Fibroblast of lung (primary cell): Measurements from ENCODE around the gene TSSK3. TPM values are rescaled to one million over a fixed set of nuclear protein-coding genes. Genes with fewer than 3 reads are reported as not detected.

Experiments used
- DNase-seq, 2 donors: peaks; one replicate each; pipeline versions ENCODE4 v3.0.0 to v3.0.0-alpha.2; 2010; ENCODE audit warnings: low read depth in 2 of 2
- H2AFZ ChIP-seq: 2 replicates; pipeline ENCODE4 v1.5.1; 2012; ENCODE audit warnings: low read length, control low read depth, inconsistent platforms
- H3K27ac ChIP-seq: 2 replicates; pipeline ENCODE4 v1.5.1; 2011; ENCODE audit warnings: low read length, control low read depth; ENCODE audit not compliant: insufficient read depth
- H3K27me3 ChIP-seq: 2 replicates; pipeline ENCODE4 v1.5.1; 2011; ENCODE audit warnings: mild to moderate bottlenecking, low read length; ENCODE audit not compliant: control insufficient read depth, insufficient read depth
- H3K36me3 ChIP-seq: 2 replicates; pipeline ENCODE4 v1.5.1; 2011; ENCODE audit warnings: low read length; ENCODE audit not compliant: control insufficient read depth, insufficient read depth
- H3K4me1 ChIP-seq: 2 replicates; pipeline ENCODE4 v1.5.1; 2011; ENCODE audit warnings: low read length; ENCODE audit not compliant: control insufficient read depth, insufficient read depth; ENCODE audit errors: extremely low read depth
- H3K4me2 ChIP-seq: 2 replicates; pipeline ENCODE4 v1.5.1; 2011; ENCODE audit warnings: low read length, control low read depth; ENCODE audit not compliant: insufficient read depth; ENCODE audit errors: extremely low read depth
- H3K4me3 ChIP-seq, 4 experiments: fragments of 200-600 bp in 1 of 4; sonication (generic) in 1 of 4; replicated peaks in 1 of 4; 2 replicates each; pipeline ENCODE4 v1.5.1; 2011 to 2016; ENCODE audit warnings: low read length in 4 of 4, low read depth in 3 of 4, mild to moderate bottlenecking in 3 of 4, control low read depth in 2 of 4, inconsistent platforms in 1 of 4, mixed read lengths in 1 of 4; ENCODE audit not compliant: insufficient read depth in 1 of 4; ENCODE audit errors: control extremely low read depth in 1 of 4
- H3K79me2 ChIP-seq: 2 replicates; pipeline ENCODE4 v1.5.1; 2012; ENCODE audit warnings: mild to moderate bottlenecking, low read length, inconsistent platforms; ENCODE audit not compliant: control insufficient read depth, insufficient read depth
- H3K9ac ChIP-seq: 2 replicates; pipeline ENCODE4 v1.5.1; 2011; ENCODE audit warnings: mild to moderate bottlenecking, low read length, control low read depth; ENCODE audit not compliant: insufficient read depth
- H3K9me3 ChIP-seq: 2 replicates; pipeline ENCODE4 v1.5.1; 2012; ENCODE audit warnings: low read depth, low read length; ENCODE audit not compliant: control insufficient read depth, insufficient read depth
- H4K20me1 ChIP-seq: 2 replicates; pipeline ENCODE4 v1.5.1; 2011; ENCODE audit warnings: low read length; ENCODE audit not compliant: control insufficient read depth, insufficient read depth; ENCODE audit errors: extremely low read depth
- EZH2 ChIP-seq: IDR thresholded peaks from 2 replicates; pipeline ENCODE4 v1.5.1; 2012; ENCODE audit warnings: low read length, control low read depth, mild to moderate bottlenecking; ENCODE audit errors: missing control alignments
- polyA plus RNA-seq, 2 donors: library from polyadenylated mRNA; depleted of rRNA in 1 of 2; stranded (reverse) in 1 of 2; unstranded in 1 of 2; fragments of >200 nt; gene quantifications; 2 replicates each; pipeline ENCODE4 v1.2.1, GENCODE V29; 2011 to 2012; ENCODE audit warnings: missing spikeins in 1 of 2
- total RNA-seq: library from RNA; depleted of rRNA; stranded (reverse); fragments of >200 nt; gene quantifications from 2 replicates; pipeline ENCODE4 v1.2.1, GENCODE V29; 2014
- TF ChIP-seq, protein P1 (sequence below), 2 donors: IDR thresholded peaks in 1 of 2; conservative IDR thresholded peaks in 1 of 2; 1 replicate in 1 of 2; 2 replicates in 1 of 2; pipeline ENCODE4 v1.5.1; 2011 to 2012; ENCODE audit warnings: low read length in 2 of 2, control low read depth in 1 of 2, inconsistent platforms in 1 of 2, low read depth in 1 of 2, mild to moderate bottlenecking in 1 of 2

TSSK3 gene
- total and polyA plus RNA-seq, 2 donors (not counting 1 experiment from before 2014, with no cell fraction given): 0.50 to 0.58 TPM

DNA sequence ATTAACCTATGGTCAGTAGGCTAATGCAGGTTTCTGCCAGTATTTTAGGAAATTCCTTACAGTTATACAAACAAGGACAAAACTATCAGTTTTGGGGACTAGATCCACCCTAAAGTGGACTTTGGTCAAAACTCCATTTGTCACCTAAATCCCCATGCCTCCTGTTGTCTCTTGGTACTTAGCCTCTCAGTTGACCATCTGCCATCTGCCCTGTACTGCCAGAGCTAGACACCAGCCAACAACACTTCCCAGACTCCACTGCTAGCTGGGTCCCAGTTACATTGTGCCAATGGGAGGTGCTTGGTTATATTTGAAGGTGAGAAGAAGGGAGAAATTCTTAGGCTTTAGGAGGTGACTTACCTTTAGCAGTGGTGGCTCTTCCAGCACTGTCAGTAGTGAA lies 48.9 kb downstream of the TSSK3 start:
- Histone ChIP-seq H3K36me3 (no peaks in the 10 kb centered on the region), H3K27me3 (peaks cover 5% of the 10 kb centered on the region), H3K79me2 (no peaks in the 10 kb centered on the region), H3K9me3 (no peaks in the 10 kb centered on the region), H3K27ac (no peak overlapping the region), H3K4me1 (no peaks in the 10 kb centered on the region), H4K20me1 (no peaks in the 10 kb centered on the region), H3K4me3 (no peak overlapping the region), H3K9ac (no peak overlapping the region), H3K4me2 (no peak overlapping the region), H2AFZ (no peak overlapping the region)
- TF ChIP-seq, protein P1, sequence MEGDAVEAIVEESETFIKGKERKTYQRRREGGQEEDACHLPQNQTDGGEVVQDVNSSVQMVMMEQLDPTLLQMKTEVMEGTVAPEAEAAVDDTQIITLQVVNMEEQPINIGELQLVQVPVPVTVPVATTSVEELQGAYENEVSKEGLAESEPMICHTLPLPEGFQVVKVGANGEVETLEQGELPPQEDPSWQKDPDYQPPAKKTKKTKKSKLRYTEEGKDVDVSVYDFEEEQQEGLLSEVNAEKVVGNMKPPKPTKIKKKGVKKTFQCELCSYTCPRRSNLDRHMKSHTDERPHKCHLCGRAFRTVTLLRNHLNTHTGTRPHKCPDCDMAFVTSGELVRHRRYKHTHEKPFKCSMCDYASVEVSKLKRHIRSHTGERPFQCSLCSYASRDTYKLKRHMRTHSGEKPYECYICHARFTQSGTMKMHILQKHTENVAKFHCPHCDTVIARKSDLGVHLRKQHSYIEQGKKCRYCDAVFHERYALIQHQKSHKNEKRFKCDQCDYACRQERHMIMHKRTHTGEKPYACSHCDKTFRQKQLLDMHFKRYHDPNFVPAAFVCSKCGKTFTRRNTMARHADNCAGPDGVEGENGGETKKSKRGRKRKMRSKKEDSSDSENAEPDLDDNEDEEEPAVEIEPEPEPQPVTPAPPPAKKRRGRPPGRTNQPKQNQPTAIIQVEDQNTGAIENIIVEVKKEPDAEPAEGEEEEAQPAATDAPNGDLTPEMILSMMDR (conservative IDR thresholded peaks at IDR 0.05 in 1 of 2, IDR thresholded peaks at IDR 0.05 in 1 of 2; ENCODE audit: low read depth in 1 of 2, low read length in 2 of 2): no peak
- TF ChIP-seq EZH2: no peak
- DNase-seq: no peak

GRCh38 chr1:32413507-32414185 lies 51.3 kb downstream of the TSSK3 start:
- TF ChIP-seq, protein P1 (conservative IDR thresholded peaks at IDR 0.05 in 1 of 2, IDR thresholded peaks at IDR 0.05 in 1 of 2; ENCODE audit: low read depth in 1 of 2, low read length in 2 of 2): peak; percentile 70 to 82
- TF ChIP-seq EZH2: no peak
- H3K27ac ChIP-seq: no peak overlapping the region
- H3K4me1 ChIP-seq: no peaks in the 10 kb centered on the region
- no peaks in the 10 kb centered on the region for H3K27me3 ChIP-seq
- H3K79me2 ChIP-seq: no peaks in the 10 kb centered on the region
- no peak overlapping the region for H3K9ac ChIP-seq
- no peaks in the 10 kb centered on the region for H3K36me3 ChIP-seq
- no peaks in the 10 kb centered on the region for H3K9me3 ChIP-seq
- no peak overlapping the region for H3K4me3 ChIP-seq
- no peak overlapping the region for H3K4me2 ChIP-seq
- H2AFZ ChIP-seq: no peak overlapping the region
- no peaks in the 10 kb centered on the region for H4K20me1 ChIP-seq
- peak; percentile 22 to 71 for DNase-seq

Other genes with a start within 250 kb of the TSSK3 start
- gene TXLNA, start 182.9 kb upstream of the TSSK3 start, total RNA-seq: 94.0 and 118 TPM in 2 replicates
- 56.5 and 64.0 TPM in 2 replicates for gene TXLNA, start 182.9 kb upstream of the TSSK3 start, polyA plus RNA-seq
- gene CCDC28B, start 161.9 kb upstream of the TSSK3 start, total RNA-seq: 7.4 and 12.4 TPM in 2 replicates
- gene CCDC28B, start 161.9 kb upstream of the TSSK3 start, polyA plus RNA-seq: 9.4 and 10.1 TPM in 2 replicates
- gene IQCC, start 156.9 kb upstream of the TSSK3 start, total RNA-seq: 1.3 and 2.3 TPM in 2 replicates
- gene IQCC, start 156.9 kb upstream of the TSSK3 start, polyA plus RNA-seq: 2.0 and 2.6 TPM in 2 replicates
- gene DCDC2B, start 153.4 kb upstream of the TSSK3 start, total RNA-seq: not detected in 2 replicates
- gene DCDC2B, start 153.4 kb upstream of the TSSK3 start, polyA plus RNA-seq: not detected in 2 replicates
- gene TMEM234, start 140.2 kb upstream of the TSSK3 start, total RNA-seq: 12.1 and 17.5 TPM in 2 replicates
- 15.8 TPM in 2 replicates for gene TMEM234, start 140.2 kb upstream of the TSSK3 start, polyA plus RNA-seq
- 246 and 277 TPM in 2 replicates for gene EIF3I, start 140.1 kb upstream of the TSSK3 start, total RNA-seq
- gene EIF3I, start 140.1 kb upstream of the TSSK3 start, polyA plus RNA-seq: 492 and 721 TPM in 2 replicates
- 2.1 and 3.1 TPM in 2 replicates for gene FAM167B, start 115.3 kb upstream of the TSSK3 start, total RNA-seq
- gene FAM167B, start 115.3 kb upstream of the TSSK3 start, polyA plus RNA-seq: 1.0 and 1.3 TPM in 2 replicates
- not detected in 2 replicates for gene LCK, start 111.3 kb upstream of the TSSK3 start, total RNA-seq
- gene LCK, start 111.3 kb upstream of the TSSK3 start, polyA plus RNA-seq: not detected in 2 replicates
- 86.3 and 100 TPM in 2 replicates for gene HDAC1, start 70.5 kb upstream of the TSSK3 start, total RNA-seq
- 143 and 159 TPM in 2 replicates for gene HDAC1, start 70.5 kb upstream of the TSSK3 start, polyA plus RNA-seq
- gene MARCKSL1, start 26.3 kb upstream of the TSSK3 start, total RNA-seq: 11.7 and 33.1 TPM in 2 replicates
- 79.1 and 107 TPM in 2 replicates for gene MARCKSL1, start 26.3 kb upstream of the TSSK3 start, polyA plus RNA-seq
- 0.77 and 0.99 TPM in 2 replicates for gene FAM229A, start 54 bp upstream of the TSSK3 start, total RNA-seq
- gene FAM229A, start 54 bp upstream of the TSSK3 start, polyA plus RNA-seq: 0.53 and 0.77 TPM in 2 replicates
- gene BSDC1, start 31.9 kb downstream of the TSSK3 start, total RNA-seq: 48.5 and 55.5 TPM in 2 replicates
- 42.4 and 42.8 TPM in 2 replicates for gene BSDC1, start 31.9 kb downstream of the TSSK3 start, polyA plus RNA-seq
- gene ZBTB8B, start 102.5 kb downstream of the TSSK3 start, total RNA-seq: not detected in 2 replicates
- gene ZBTB8B, start 102.5 kb downstream of the TSSK3 start, polyA plus RNA-seq: not detected in 2 replicates
- 5.6 and 5.9 TPM in 2 replicates for gene ZBTB8A, start 176.9 kb downstream of the TSSK3 start, total RNA-seq
- gene ZBTB8A, start 176.9 kb downstream of the TSSK3 start, polyA plus RNA-seq: 6.0 and 6.9 TPM in 2 replicates